Activated T-helper 2 cell treated with anti-CD3 and anti-CD28 coated beads, Interferon-gamma antibody, Interleukin-2, Interleukin-4, amounts not matched to agents 10 μg/mL and 5 μg/mL and 100 μg/mL, durations not matched to agents 14 hours and 24 hours and 36 hours (primary cell): ENCODE measurements around the gene CHRNB2. TPM values are rescaled to one million over a fixed set of nuclear protein-coding genes. Genes with fewer than 3 reads are reported as not detected.
A peak's percentile ranks its signal among the peaks of the same experiment; 100 is the strongest.
"Not testable (repeated sequence)": the region's sequence is repeated elsewhere in the genome, so short reads cannot be mapped to it uniquely, and the experiment has no call there.

ENCODE experiments used
- DNase-seq: peaks from one replicate; pipeline ENCODE4 v3.0.0; 2021; ENCODE audit warnings: low spot score
- H3K27ac Mint-ChIP-seq: one replicate; pipeline ENCODE4 v1.8.0; 2021; ENCODE audit warnings: mixed read lengths
- H3K27me3 Mint-ChIP-seq: one replicate; pipeline ENCODE4 v1.8.0; 2021; ENCODE audit warnings: low read depth, mixed read lengths
- H3K36me3 Mint-ChIP-seq: one replicate; pipeline ENCODE4 v1.8.0; 2021; ENCODE audit warnings: low read depth, mixed read lengths
- H3K4me1 Mint-ChIP-seq: one replicate; pipeline ENCODE4 v1.8.0; 2021; ENCODE audit warnings: low read depth, mixed read lengths
- H3K4me3 Mint-ChIP-seq: one replicate; pipeline ENCODE4 v1.8.0; 2021; ENCODE audit warnings: low read depth, mild to moderate bottlenecking, moderate library complexity, mixed read lengths
- H3K9me3 Mint-ChIP-seq: one replicate; pipeline ENCODE4 v1.8.0; 2021; ENCODE audit warnings: mixed read lengths
- intact Hi-C: fragments of 100-400 bp; cut with micrococcal nuclease; formaldehyde crosslinking; loops from one replicate; pipeline ENCODE4 v1.15.1; 2023
- total RNA-seq: library from RNA; stranded (reverse); gene quantifications from 2 replicates; pipeline ENCODE4 v1.2.3, GENCODE V29; 2022

The CHRNB2 gene
- not detected in 2 replicates for total RNA-seq

GRCh38 chr1:154567386-154568156, at the start of gene CHRNB2:
CHRNB2 (plus strand) TSS chr1:154567778; CDS start chr1:154568045, 267 bp downstream.
- H3K27me3 Mint-ChIP-seq = peaks cover 25% of the 10 kb centered on the region
- H3K9me3 Mint-ChIP-seq = no peaks in the 10 kb centered on the region
- intact Hi-C loops = no loop called here
- no peak within 1 kb of the TSS for H3K27ac Mint-ChIP-seq
- peak; percentile 74 for DNase-seq
- no peak within 1 kb of the TSS for H3K4me3 Mint-ChIP-seq
- H3K4me1 Mint-ChIP-seq = peaks cover 7% of the 10 kb centered on the region
- H3K36me3 Mint-ChIP-seq = no peaks in the 10 kb centered on the region

- intact Hi-C loops = no loop called here
Measured at GRCh38 chr1:154519591-154519991, 48.0 kb upstream of the CHRNB2 start.

GRCh38 chr1:154520333-154520732, 47.2 kb upstream of the CHRNB2 start:
- Mint-ChIP-seq H3K36me3 (no peaks in the 10 kb centered on the region), H3K9me3 (no peaks in the 10 kb centered on the region), H3K4me3 (no peak overlapping the region), H3K27me3 (peaks cover 31% of the 10 kb centered on the region), H3K4me1 (no peaks in the 10 kb centered on the region), H3K27ac (no peak overlapping the region)
- DNase-seq = no peak
- intact Hi-C loops = no loop called here

More at GRCh38 chr1:154519591-154519991, 48.0 kb upstream of the CHRNB2 start:
- DNase-seq = no peak
- Mint-ChIP-seq H3K27me3 (peaks cover 31% of the 10 kb centered on the region), H3K4me3 (no peak overlapping the region), H3K9me3 (no peaks in the 10 kb centered on the region), H3K4me1 (no peaks in the 10 kb centered on the region), H3K36me3 (no peaks in the 10 kb centered on the region), H3K27ac (no peak overlapping the region)

- intact Hi-C loops = no loop called here
- Mint-ChIP-seq H3K4me3 (no peak overlapping the region), H3K36me3 (no peaks in the 10 kb centered on the region), H3K9me3 (no peaks in the 10 kb centered on the region), H3K27ac (no peak overlapping the region), H3K4me1 (no peaks in the 10 kb centered on the region), H3K27me3 (peaks cover 25% of the 10 kb centered on the region)
- DNase-seq = no peak
Measured at GRCh38 chr1:154521695-154522094, 45.9 kb upstream of the CHRNB2 start.

GRCh38 chr1:154524881-154525280, 42.7 kb upstream of the CHRNB2 start:
- Mint-ChIP-seq H3K4me3 (no peak overlapping the region), H3K27ac (no peak overlapping the region), H3K36me3 (no peaks in the 10 kb centered on the region), H3K4me1 (no peaks in the 10 kb centered on the region), H3K27me3 (peaks cover 21% of the 10 kb centered on the region), H3K9me3 (no peaks in the 10 kb centered on the region)
- intact Hi-C loops = no loop called here
- no peak for DNase-seq

GRCh38 chr1:154527192-154527591, 40.4 kb upstream of the CHRNB2 start:
- no peak for DNase-seq
- H3K36me3 Mint-ChIP-seq = no peaks in the 10 kb centered on the region
- intact Hi-C loops = no loop called here
- H3K4me3 Mint-ChIP-seq = no peak overlapping the region
- H3K27me3 Mint-ChIP-seq = peaks cover 17% of the 10 kb centered on the region
- no peak overlapping the region for H3K27ac Mint-ChIP-seq
- no peaks in the 10 kb centered on the region for H3K4me1 Mint-ChIP-seq
- no peaks in the 10 kb centered on the region for H3K9me3 Mint-ChIP-seq

- no peaks in the 10 kb centered on the region for H3K36me3 Mint-ChIP-seq
- no peak overlapping the region for H3K27ac Mint-ChIP-seq
- no peak for DNase-seq
- H3K9me3 Mint-ChIP-seq = no peaks in the 10 kb centered on the region
- H3K27me3 Mint-ChIP-seq = peaks cover 10% of the 10 kb centered on the region
- intact Hi-C loops = no loop called here
- no peak overlapping the region for H3K4me3 Mint-ChIP-seq
- no peaks in the 10 kb centered on the region for H3K4me1 Mint-ChIP-seq
Measured at GRCh38 chr1:154529308-154529707, 38.3 kb upstream of the CHRNB2 start.

- H3K4me1 Mint-ChIP-seq, DNase-seq, intact Hi-C loops, H3K4me3 Mint-ChIP-seq, H3K27ac Mint-ChIP-seq, H3K36me3 Mint-ChIP-seq, H3K9me3 Mint-ChIP-seq: not testable (repeated sequence)
- H3K27me3 Mint-ChIP-seq = peaks cover 13% of the 10 kb centered on the region
Measured at GRCh38 chr1:154531950-154532349, 35.6 kb upstream of the CHRNB2 start.

GRCh38 chr1:154533952-154534844, 33.4 kb upstream of the CHRNB2 start:
- no peaks in the 10 kb centered on the region for H3K36me3 Mint-ChIP-seq
- H3K4me1 Mint-ChIP-seq = no peaks in the 10 kb centered on the region
- H3K27me3 Mint-ChIP-seq = peaks cover 13% of the 10 kb centered on the region
- intact Hi-C loops = no loop called here
- H3K9me3 Mint-ChIP-seq = no peaks in the 10 kb centered on the region
- no peak overlapping the region for H3K27ac Mint-ChIP-seq
- no peak for DNase-seq
- no peak overlapping the region for H3K4me3 Mint-ChIP-seq

- H3K4me1 Mint-ChIP-seq = no peaks in the 10 kb centered on the region
- peaks cover 19% of the 10 kb centered on the region for H3K27me3 Mint-ChIP-seq
- no peak overlapping the region for H3K4me3 Mint-ChIP-seq
- no peak overlapping the region for H3K27ac Mint-ChIP-seq
- no peak for DNase-seq
- no peaks in the 10 kb centered on the region for H3K36me3 Mint-ChIP-seq
- H3K9me3 Mint-ChIP-seq = no peaks in the 10 kb centered on the region
- intact Hi-C loops = no loop called here
Measured at GRCh38 chr1:154536570-154536969, 31.0 kb upstream of the CHRNB2 start.

GRCh38 chr1:154539486-154540483, 27.8 kb upstream of the CHRNB2 start:
- no peak overlapping the region for H3K27ac Mint-ChIP-seq
- H3K9me3 Mint-ChIP-seq = no peaks in the 10 kb centered on the region
- no peaks in the 10 kb centered on the region for H3K4me1 Mint-ChIP-seq
- no peak overlapping the region for H3K4me3 Mint-ChIP-seq
- H3K36me3 Mint-ChIP-seq = no peaks in the 10 kb centered on the region
- intact Hi-C loops = no loop called here
- H3K27me3 Mint-ChIP-seq = peaks cover 13% of the 10 kb centered on the region
- DNase-seq = no peak

GRCh38 chr1:154541231-154541630, 26.3 kb upstream of the CHRNB2 start:
- no peak for DNase-seq
- no peak overlapping the region for H3K4me3 Mint-ChIP-seq
- no peaks in the 10 kb centered on the region for H3K36me3 Mint-ChIP-seq
- peaks cover 9% of the 10 kb centered on the region for H3K27me3 Mint-ChIP-seq
- intact Hi-C loops = no loop called here
- H3K9me3 Mint-ChIP-seq = no peaks in the 10 kb centered on the region
- H3K4me1 Mint-ChIP-seq = no peaks in the 10 kb centered on the region
- no peak overlapping the region for H3K27ac Mint-ChIP-seq
